Heart left ventricle (tissue), 16 donors: ENCODE measurements around the gene VASH1. TPM values are rescaled to one million over a fixed set of nuclear protein-coding genes. Genes with fewer than 3 reads are reported as not detected.

Experiments used
- ATAC-seq, 4 donors: fragments of 200-7000 bp; cut with Tn5 transposase; one replicate each; pipeline ENCODE4 v1.9.1; 2020 to 2022; ENCODE audit warnings: moderate library complexity in 4 of 4, mild to moderate bottlenecking in 3 of 4, moderate number of reproducible peaks in 1 of 4
- DNase-seq, 5 donors: peaks; one replicate each; pipeline ENCODE4 v3.0.0-alpha.2; 2020
- H3K27ac ChIP-seq, 12 donors: fragments of 200-600 bp; sonication (generic) in 4 of 12; one replicate each; pipeline versions ENCODE4 v1.5.0 to v1.8.0; 2016 to 2022; ENCODE audit warnings: mild to moderate bottlenecking in 2 of 12
- H3K27me3 ChIP-seq, 9 donors: fragments of 200-600 bp; sonication (generic) in 2 of 9; one replicate each; pipeline versions ENCODE4 v1.5.1 to v1.8.0; 2016 to 2022; ENCODE audit warnings: mild to moderate bottlenecking in 3 of 9
- H3K36me3 ChIP-seq, 9 donors: fragments of 200-600 bp; sonication (generic) in 2 of 9; one replicate each; pipeline versions ENCODE4 v1.5.0 to v1.8.0; 2018 to 2022; ENCODE audit warnings: mild to moderate bottlenecking in 2 of 9
- H3K4me1 ChIP-seq, 12 donors: fragments of 200-600 bp; sonication (generic) in 4 of 12; one replicate each; pipeline versions ENCODE4 v1.5.0 to v1.8.0; 2016 to 2022; ENCODE audit warnings: mild to moderate bottlenecking in 3 of 12
- H3K4me3 ChIP-seq, 12 donors: fragments of 200-600 bp; sonication (generic) in 4 of 12; one replicate each; pipeline versions ENCODE4 v1.5.0 to v1.8.0; 2017 to 2022; ENCODE audit warnings: mild to moderate bottlenecking in 9 of 12, moderate library complexity in 4 of 12
- H3K9me3 ChIP-seq, 12 donors: fragments of 200-600 bp; sonication (generic) in 4 of 12; one replicate each; pipeline versions ENCODE4 v1.5.0 to v1.8.0; 2016 to 2022; ENCODE audit warnings: mild to moderate bottlenecking in 1 of 12
- POLR2A ChIP-seq, 2 donors: fragments of 450-650 bp; IDR thresholded peaks; one replicate each; pipeline ENCODE4 v1.6.1; 2017; ENCODE audit warnings: antibody characterized with exemption in 2 of 2, mild to moderate bottlenecking in 2 of 2, moderate library complexity in 2 of 2
- WGBS, 4 donors: extraction: QIAGEN DNeasy Blood & Tissue Kit in 2 of 4; methylation state at CpG; one replicate each; pipeline versions ENCODE4 v1.1.5 to v1.1.7; 2013 to 2018; 5-methylcytosine and 5-hydroxymethylcytosine counted together
- intact Hi-C, 10 donors: fragments of 100-400 bp; cut with DNase I; formaldehyde crosslinking; loops; one replicate each; pipeline versions ENCODE4 v1.11.1 to v1.14.2; 2022
- polyA plus RNA-seq, 2 donors: library from polyadenylated mRNA; stranded (reverse); fragments of 200-250 nt; gene quantifications; one replicate each; pipeline ENCODE4 v1.2.3, GENCODE V29; 2013
- total RNA-seq, 9 donors: library from RNA; depleted of rRNA in 2 of 9; stranded (reverse); fragments of >200 nt in 2 of 9; fragmentation: NEBNext Ultra II Directional in 3 of 9; extraction: Animal tissue kit (Norgen Biotek cat#: 25700) in 3 of 9; gene quantifications; one replicate each; pipeline versions ENCODE4 v1.1.0 to v1.2.4, GENCODE V29; 2016 to 2023
- TF ChIP-seq, protein P1 (sequence below), 12 donors: fragments of 200-600 bp; sonication (generic) in 4 of 12; IDR thresholded peaks; one replicate each; pipeline versions ENCODE4 v1.5.0 to v1.8.0; 2018 to 2022; ENCODE audit warnings: antibody characterized with exemption in 12 of 12, mild to moderate bottlenecking in 5 of 12
- donor health status: ischemic (EF 13 %, LVEDD 7.1; RV severe dilation, severe dysfunction).
- donor health status: healthy with polysubstance abuse.
- donor health status: DM: no; HTN: yes; CAD: no.
- donor health status: DM: no; HTN: no; CAD: no.
- donor health status: ischemic (EF 25% LVEDD 6.9; RV normal size, moderate dysfunction).
- donor health status: ischemic (EF 25% LVEDD 5.7; RV mildly dilated, moderate dysfunction).
- donor health status: healthy.
- donor health status: DM: yes; HTN: yes; CAD: no.
- donor health status: ischemic (EF 35%, LVEDD 5.7; RV mildly dilated, moderate dysfunction).
- donor health status: nonischemic (EF 11% LVEDD 7.7; RV severe dilation, severe dysfunction).
- donor health status: DM: yes; HTN: yes; CAD: no.
- donor health status: PGD.
- donor health status: ischemic (EF 29% LVEDD 5.4; RV normal size, mild dysfunction).
- donor health status: nonischemic (EF 23%, LVEDD 6.1; RV moderate dilation, normal function).

The VASH1 gene
- total and polyA plus RNA-seq, 11 donors, result 7.8 to 30.8 (median 11.1) TPM

DNA sequence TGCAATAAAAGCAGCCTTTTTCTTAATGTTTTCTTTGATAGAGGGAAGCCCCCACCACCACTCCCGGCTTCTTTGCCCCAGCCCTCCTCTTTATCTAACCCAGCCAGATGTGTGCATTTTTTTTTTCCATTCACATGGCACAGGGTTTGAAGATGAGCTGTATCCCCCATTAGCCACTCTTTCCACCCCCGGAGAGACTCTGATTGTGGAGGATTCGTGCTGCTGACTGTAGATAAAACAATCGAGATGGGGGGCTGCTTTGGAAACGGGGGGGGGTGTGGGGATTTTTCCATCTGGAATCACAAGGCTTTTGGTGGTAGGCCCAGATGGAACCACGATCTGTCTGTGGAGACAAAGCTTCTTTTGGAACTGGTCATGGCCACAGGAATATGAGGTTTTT is 46.2 kb upstream of the VASH1 start:
- H3K27ac ChIP-seq, result peak overlapping the region; percentile 35 to 93 (median 72)
- 38 to 51% (median 45%) methylated on average over 6 of the region's 6 CpGs for WGBS, 4 donors
- no peak for TF ChIP-seq POLR2A (IDR thresholded peaks at IDR 0.05)
- TF ChIP-seq, protein P1, sequence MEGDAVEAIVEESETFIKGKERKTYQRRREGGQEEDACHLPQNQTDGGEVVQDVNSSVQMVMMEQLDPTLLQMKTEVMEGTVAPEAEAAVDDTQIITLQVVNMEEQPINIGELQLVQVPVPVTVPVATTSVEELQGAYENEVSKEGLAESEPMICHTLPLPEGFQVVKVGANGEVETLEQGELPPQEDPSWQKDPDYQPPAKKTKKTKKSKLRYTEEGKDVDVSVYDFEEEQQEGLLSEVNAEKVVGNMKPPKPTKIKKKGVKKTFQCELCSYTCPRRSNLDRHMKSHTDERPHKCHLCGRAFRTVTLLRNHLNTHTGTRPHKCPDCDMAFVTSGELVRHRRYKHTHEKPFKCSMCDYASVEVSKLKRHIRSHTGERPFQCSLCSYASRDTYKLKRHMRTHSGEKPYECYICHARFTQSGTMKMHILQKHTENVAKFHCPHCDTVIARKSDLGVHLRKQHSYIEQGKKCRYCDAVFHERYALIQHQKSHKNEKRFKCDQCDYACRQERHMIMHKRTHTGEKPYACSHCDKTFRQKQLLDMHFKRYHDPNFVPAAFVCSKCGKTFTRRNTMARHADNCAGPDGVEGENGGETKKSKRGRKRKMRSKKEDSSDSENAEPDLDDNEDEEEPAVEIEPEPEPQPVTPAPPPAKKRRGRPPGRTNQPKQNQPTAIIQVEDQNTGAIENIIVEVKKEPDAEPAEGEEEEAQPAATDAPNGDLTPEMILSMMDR (IDR thresholded peaks at IDR 0.05), result no peak
- DNase-seq (peak in 1 of 5 donors; percentile 8), ATAC-seq (no peak)
- no peaks in the 10 kb centered on the region for H3K27me3 ChIP-seq
- peaks cover 0 to 63% (median 38%) of the 10 kb centered on the region in 12 donors for H3K4me1 ChIP-seq
- intact Hi-C loops, result loop anchor here in 8 of 10 donors (1.0 to 10.0 kb wide), 5 partner anchors 46 to 380 kb away; partner anchors contain the start of genes VASH1 (in 7 of the 8) and CIPC (in 1 of the 8)
- no peaks in the 10 kb centered on the region for H3K36me3 ChIP-seq
- no peak overlapping the region for H3K4me3 ChIP-seq
- H3K9me3 ChIP-seq, result no peaks in the 10 kb centered on the region

DNA sequence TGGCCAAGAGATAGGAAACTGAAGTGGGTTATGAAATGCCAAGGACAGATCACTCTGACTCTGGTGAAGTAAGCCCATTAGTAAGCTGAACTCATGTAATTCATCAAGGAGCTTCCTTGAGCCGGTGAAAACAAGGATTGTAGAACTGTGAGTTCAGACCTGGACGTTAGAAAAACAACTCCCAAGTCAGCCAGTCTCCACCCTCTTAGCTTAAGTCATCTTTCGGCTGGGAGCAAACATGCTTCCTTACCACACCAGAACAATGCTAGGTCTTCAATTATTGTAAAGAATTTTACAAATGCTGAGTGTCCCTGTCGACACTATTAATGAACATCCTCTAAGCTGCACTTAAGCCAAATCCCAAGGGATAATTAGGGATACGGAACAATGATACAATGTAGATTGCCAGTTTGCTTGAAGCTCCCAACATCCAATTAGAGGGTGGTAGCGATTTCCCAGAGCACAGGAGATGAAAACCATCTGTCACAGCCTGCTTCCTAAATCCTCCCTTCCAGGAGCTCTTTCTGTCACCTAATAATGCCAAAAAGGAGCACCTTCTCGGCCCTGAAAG is 45.7 kb upstream of the VASH1 start:
- Histone ChIP-seq H3K27ac (peak overlapping the region; percentile 35 to 93 (median 72)), H3K4me3 (peak overlapping the region in 5 of 12 donors; percentile 0 to 20 (median 11)), H3K9me3 (no peaks in the 10 kb centered on the region), H3K36me3 (no peaks in the 10 kb centered on the region), H3K27me3 (no peaks in the 10 kb centered on the region), H3K4me1 (peaks cover 0 to 64% (median 41%) of the 10 kb centered on the region in 12 donors)
- DNase-seq (peak in 2 of 5 donors; percentile 22 to 28), ATAC-seq (peak; percentile 42 to 75 (median 70))
- TF ChIP-seq, protein P1 (IDR thresholded peaks at IDR 0.05), result no peak
- peak in 1 of 2 donors; percentile 20 for TF ChIP-seq POLR2A (IDR thresholded peaks at IDR 0.05)
- intact Hi-C loops, result loop anchor here in 8 of 10 donors (1.0 to 10.0 kb wide), 5 partner anchors 45 to 379 kb away; partner anchors contain the start of genes VASH1 (in 7 of the 8) and CIPC (in 1 of the 8)
- 30 to 44% (median 31%) methylated on average over 7 of the region's 7 CpGs for WGBS, 4 donors

DNA sequence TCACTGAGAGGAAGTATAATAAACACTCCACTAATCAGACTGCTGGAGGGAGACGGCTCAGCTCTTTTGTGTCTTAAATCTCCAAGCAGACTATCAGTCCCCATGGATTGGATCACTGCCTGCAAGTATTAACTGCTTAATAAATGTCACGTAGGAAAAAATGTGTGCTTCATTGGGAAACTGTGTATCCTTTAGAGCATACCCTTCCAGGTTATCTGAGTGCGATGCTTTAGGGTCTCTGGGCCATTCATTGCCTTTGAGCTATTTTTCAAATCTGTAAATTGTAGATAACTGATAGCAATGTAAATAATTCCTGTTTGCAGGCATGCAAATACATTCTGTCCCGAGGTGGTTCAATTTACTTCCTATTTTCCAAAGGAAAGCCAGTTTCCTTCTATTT is 45.0 kb upstream of the VASH1 start:
- Histone ChIP-seq H3K27me3 (no peaks in the 10 kb centered on the region), H3K9me3 (no peaks in the 10 kb centered on the region), H3K4me1 (peaks cover 0 to 71% (median 48%) of the 10 kb centered on the region in 12 donors), H3K27ac (peak overlapping the region; percentile 35 to 93 (median 72)), H3K36me3 (no peaks in the 10 kb centered on the region), H3K4me3 (peak overlapping the region in 1 of 12 donors; percentile 12)
- WGBS, 4 donors, result 44 to 57% (median 52%) methylated on average over 4 of the region's 4 CpGs
- ATAC-seq, result no peak
- TF ChIP-seq POLR2A (IDR thresholded peaks at IDR 0.05), result no peak
- DNase-seq, result peak in 1 of 5 donors; percentile 4
- intact Hi-C loops, result loop anchor here in 8 of 10 donors (5.0 to 10.0 kb wide), 3 partner anchors 46 to 379 kb away; partner anchors contain the start of genes VASH1 (in 5 of the 8) and CIPC (in 1 of the 8)

DNA sequence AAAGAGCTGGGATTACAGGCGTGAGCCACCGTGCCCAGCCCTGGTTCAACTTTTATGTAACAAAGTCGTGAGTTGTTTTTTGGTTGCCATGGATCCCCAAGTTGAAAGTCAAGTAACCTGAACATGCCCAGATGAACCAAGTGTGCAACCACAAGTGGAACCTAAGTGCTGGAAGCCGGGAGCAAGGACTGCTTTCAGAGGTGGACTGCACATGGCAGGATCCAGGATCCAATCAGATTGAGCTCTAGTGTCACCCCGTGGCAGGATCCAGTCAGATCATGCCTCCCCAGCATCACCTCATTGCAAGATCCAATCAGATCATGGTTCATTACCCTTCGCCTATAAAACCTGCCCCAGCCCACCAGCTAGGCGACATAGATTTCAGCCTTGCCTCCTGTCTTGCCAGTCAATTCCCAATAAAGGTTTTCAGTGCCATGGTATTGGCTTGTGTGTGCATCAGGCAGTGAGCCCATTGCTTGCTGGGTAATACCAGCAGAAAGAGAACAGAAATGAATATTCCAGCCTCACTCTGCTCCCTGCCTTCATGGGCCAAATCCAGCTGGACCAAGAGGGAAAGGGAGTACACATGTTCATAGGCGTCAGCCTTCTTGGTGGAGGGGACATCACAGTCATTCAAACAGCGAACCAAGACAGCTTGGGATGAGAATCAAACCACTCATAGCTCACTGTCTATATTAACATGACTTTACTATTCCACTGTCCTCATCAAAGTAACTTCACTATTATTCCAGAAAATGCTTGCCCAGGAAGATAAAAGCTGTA is 43.6 kb upstream of the VASH1 start:
- TF ChIP-seq POLR2A (IDR thresholded peaks at IDR 0.05), result no peak
- TF ChIP-seq, protein P1 (IDR thresholded peaks at IDR 0.05), result no peak
- no peak for ATAC-seq
- WGBS, 4 donors, result 90 to 96% (median 91%) methylated on average over 8 to 9 of the region's 9 CpGs
- intact Hi-C loops, result loop anchor here in 8 of 10 donors (5.0 to 10.0 kb wide), 3 partner anchors 45 to 377 kb away; partner anchors contain the start of genes VASH1 (in 5 of the 8) and CIPC (in 1 of the 8)
- H3K4me3 ChIP-seq, result no peak overlapping the region
- no peaks in the 10 kb centered on the region for H3K27me3 ChIP-seq
- H3K4me1 ChIP-seq, result peaks cover 4 to 78% (median 54%) of the 10 kb centered on the region in 12 donors
- H3K36me3 ChIP-seq, result no peaks in the 10 kb centered on the region
- H3K27ac ChIP-seq, result peak overlapping the region in 4 of 12 donors; percentile 11 to 78 (median 40)
- no peaks in the 10 kb centered on the region for H3K9me3 ChIP-seq
- DNase-seq, result peak in 1 of 5 donors; percentile 7
